ENCODE results near the gene S100A4.
A peak's percentile ranks its signal among the peaks of the same experiment; 100 is the strongest.
"Not testable (repeated sequence)": the region's sequence is repeated elsewhere in the genome, so short reads cannot be mapped to it uniquely, and the experiment has no call there.

The S100A4 gene

GRCh38 chr1:153545067-153546055, at the start of gene S100A4:
Gene S100A4 (minus strand): TSS chr1:153545806. CDS start chr1:153544794, 1,012 bp downstream.
- peak; percentile 76 for DNase-seq (ENCODE audit: low spot score)

- DNase-seq (ENCODE audit: low spot score), result peak; percentile 58
Observed at GRCh38 chr1:153592748-153593147, 47.1 kb upstream of the S100A4 start.

GRCh38 chr1:153588482-153588881, 42.9 kb upstream of the S100A4 start:
- no peak for DNase-seq (ENCODE audit: low spot score)

GRCh38 chr1:153588033-153588432, 42.4 kb upstream of the S100A4 start:
- not testable (repeated sequence) for DNase-seq (ENCODE audit: low spot score)

GRCh38 chr1:153587314-153587713, 41.7 kb upstream of the S100A4 start:
- no peak for DNase-seq (ENCODE audit: low spot score)

- no peak for DNase-seq (ENCODE audit: low spot score)
Observed at GRCh38 chr1:153586347-153586746, 40.7 kb upstream of the S100A4 start.

GRCh38 chr1:153585006-153585405, 39.4 kb upstream of the S100A4 start:
- no peak for DNase-seq (ENCODE audit: low spot score)

GRCh38 chr1:153583976-153584375, 38.4 kb upstream of the S100A4 start:
- DNase-seq (ENCODE audit: low spot score), result no peak

- not testable (repeated sequence) for DNase-seq (ENCODE audit: low spot score)
Observed at GRCh38 chr1:153583514-153583913, 37.9 kb upstream of the S100A4 start.

- DNase-seq (ENCODE audit: low spot score), result not testable (repeated sequence)
Observed at GRCh38 chr1:153582836-153583235, 37.2 kb upstream of the S100A4 start.

GRCh38 chr1:153578936-153579335, 33.3 kb upstream of the S100A4 start:
- no peak for DNase-seq (ENCODE audit: low spot score)

GRCh38 chr1:153578490-153578889, 32.9 kb upstream of the S100A4 start:
- DNase-seq (ENCODE audit: low spot score), result no peak

GRCh38 chr1:153577624-153578051, 32.0 kb upstream of the S100A4 start:
- DNase-seq (ENCODE audit: low spot score), result peak; percentile 45

- DNase-seq (ENCODE audit: low spot score), result no peak
Observed at GRCh38 chr1:153577138-153577537, 31.5 kb upstream of the S100A4 start.

GRCh38 chr1:153575497-153575896, 29.9 kb upstream of the S100A4 start:
- not testable (repeated sequence) for DNase-seq (ENCODE audit: low spot score)

GRCh38 chr1:153575081-153575491, 29.5 kb upstream of the S100A4 start:
- not testable (repeated sequence) for DNase-seq (ENCODE audit: low spot score)

- no peak for DNase-seq (ENCODE audit: low spot score)
Observed at GRCh38 chr1:153573351-153573750, 27.7 kb upstream of the S100A4 start.

- DNase-seq (ENCODE audit: low spot score), result peak; percentile 88
Observed at GRCh38 chr1:153572569-153573015, 27.0 kb upstream of the S100A4 start.

- no peak for DNase-seq (ENCODE audit: low spot score)
Observed at GRCh38 chr1:153571706-153572105, 26.1 kb upstream of the S100A4 start.

- DNase-seq (ENCODE audit: low spot score), result no peak
Observed at GRCh38 chr1:153570874-153571273, 25.3 kb upstream of the S100A4 start.

- no peak for DNase-seq (ENCODE audit: low spot score)
Observed at GRCh38 chr1:153569465-153569864, 23.9 kb upstream of the S100A4 start.

- peak; percentile 80 for DNase-seq (ENCODE audit: low spot score)
Observed at GRCh38 chr1:153568367-153569099, 22.9 kb upstream of the S100A4 start.

All from globus pallidus (tissue), 1 donor.